Measurements from ENCODE around the gene OSGIN1. TPM values are rescaled to one million over a fixed set of nuclear protein-coding genes. Genes with fewer than 3 reads are reported as not detected.

The OSGIN1 gene
- total RNA-seq, 1 experiment from 2014 or later, result 1.7 TPM

DNA sequence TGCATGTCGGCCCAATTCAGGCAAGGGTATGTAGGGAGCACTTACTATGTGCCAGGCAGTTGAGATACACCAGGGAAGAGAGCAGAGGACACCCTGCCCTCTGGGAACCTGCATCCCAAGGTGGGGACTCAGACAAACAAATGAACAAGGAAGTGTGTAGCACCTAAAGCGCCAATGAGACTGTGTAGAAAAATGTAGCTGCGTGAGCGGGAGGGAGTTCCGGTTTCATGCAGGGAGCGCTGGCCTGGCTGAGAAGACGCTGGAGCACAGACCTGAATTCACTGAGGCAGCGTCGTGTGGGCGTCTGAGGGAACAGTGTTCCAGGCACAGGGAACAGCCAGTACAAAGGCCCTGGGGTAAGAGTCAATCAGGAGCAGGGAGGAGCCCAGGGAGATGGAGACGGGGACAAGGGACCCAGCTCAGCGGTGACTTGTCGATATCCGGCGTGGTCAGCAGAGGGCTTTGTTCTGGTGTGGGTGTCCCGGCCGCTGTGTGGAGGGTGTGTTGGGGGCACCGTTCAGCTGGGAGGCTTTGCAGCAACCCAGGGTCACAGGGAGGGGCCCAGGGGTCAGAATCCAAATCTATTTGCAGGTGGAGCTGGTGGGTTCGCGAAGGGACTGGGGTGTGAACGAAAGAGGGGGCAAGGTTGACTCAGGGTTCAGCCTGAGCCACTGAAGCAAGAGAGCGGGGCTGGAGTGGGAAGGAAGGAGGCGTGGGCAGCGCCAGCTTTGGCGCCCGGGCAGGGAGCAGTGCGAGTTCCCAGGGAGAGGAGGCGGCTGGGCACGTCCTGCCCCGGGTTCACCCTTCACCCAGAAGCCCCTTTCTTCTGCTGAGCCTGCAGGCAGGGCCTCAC, 17.8 kb upstream of the OSGIN1 start:
- Mint-ChIP-seq H3K4me3 (no peak overlapping the region), H3K27me3 (ENCODE audit: low read depth) (no peaks in the 10 kb centered on the region; the same call in 1 of the 2 replicates), H3K9me3 (no peaks in the 10 kb centered on the region), H3K27ac (peak overlapping the region; percentile 52; the same call in 1 of the 2 replicates), H3K36me3 (no peaks in the 10 kb centered on the region), H3K4me1 (peaks cover under 1% of the 10 kb centered on the region; the same call in 1 of the 2 replicates)
- ChIA-PET POLR2A (no interaction called here), CTCF (interaction anchor here (1.4 to 2.7 kb wide), 2 partner anchors 9 to 21 kb away, joined by 8 to 13 read pairs; no protein-coding TSS in a partner anchor)
- TF ChIP-seq ZBTB21 (CRISPR knock-in tag; IDR thresholded peaks at IDR 0.05; ENCODE audit: borderline replicate concordance) (no peak), ZNF219 (CRISPR knock-in tag; IDR thresholded peaks at IDR 0.05; ENCODE audit: borderline replicate concordance) (no peak), TEAD1 (CRISPR knock-in tag; IDR thresholded peaks at IDR 0.05) (no peak), JAZF1 (CRISPR knock-in tag; IDR thresholded peaks at IDR 0.05) (no peak), STAT6 (CRISPR knock-in tag; conservative IDR thresholded peaks at IDR 0.05; ENCODE audit: low read depth) (no peak), ZSCAN18 (CRISPR knock-in tag; IDR thresholded peaks at IDR 0.05) (no peak), ZNF423 (CRISPR knock-in tag; IDR thresholded peaks at IDR 0.05) (no peak), NR3C1 (CRISPR knock-in tag; conservative IDR thresholded peaks at IDR 0.05; ENCODE audit: low read depth) (no peak), MXD4 (CRISPR knock-in tag; IDR thresholded peaks at IDR 0.05; ENCODE audit: borderline replicate concordance) (no peak), NFYB (CRISPR knock-in tag; conservative IDR thresholded peaks at IDR 0.05; ENCODE audit: low read depth) (no peak), RORB (CRISPR knock-in tag; IDR thresholded peaks at IDR 0.05) (no peak), FOXK1 (CRISPR knock-in tag; IDR thresholded peaks at IDR 0.05) (no peak), E2F1 (CRISPR knock-in tag; IDR thresholded peaks at IDR 0.05) (no peak), NFATC4 (CRISPR knock-in tag; IDR thresholded peaks at IDR 0.05) (no peak), ATF6 (CRISPR knock-in tag; IDR thresholded peaks at IDR 0.05) (no peak), CTCF (IDR thresholded peaks at IDR 0.05) (no peak)
- TF ChIP-seq, protein P1, sequence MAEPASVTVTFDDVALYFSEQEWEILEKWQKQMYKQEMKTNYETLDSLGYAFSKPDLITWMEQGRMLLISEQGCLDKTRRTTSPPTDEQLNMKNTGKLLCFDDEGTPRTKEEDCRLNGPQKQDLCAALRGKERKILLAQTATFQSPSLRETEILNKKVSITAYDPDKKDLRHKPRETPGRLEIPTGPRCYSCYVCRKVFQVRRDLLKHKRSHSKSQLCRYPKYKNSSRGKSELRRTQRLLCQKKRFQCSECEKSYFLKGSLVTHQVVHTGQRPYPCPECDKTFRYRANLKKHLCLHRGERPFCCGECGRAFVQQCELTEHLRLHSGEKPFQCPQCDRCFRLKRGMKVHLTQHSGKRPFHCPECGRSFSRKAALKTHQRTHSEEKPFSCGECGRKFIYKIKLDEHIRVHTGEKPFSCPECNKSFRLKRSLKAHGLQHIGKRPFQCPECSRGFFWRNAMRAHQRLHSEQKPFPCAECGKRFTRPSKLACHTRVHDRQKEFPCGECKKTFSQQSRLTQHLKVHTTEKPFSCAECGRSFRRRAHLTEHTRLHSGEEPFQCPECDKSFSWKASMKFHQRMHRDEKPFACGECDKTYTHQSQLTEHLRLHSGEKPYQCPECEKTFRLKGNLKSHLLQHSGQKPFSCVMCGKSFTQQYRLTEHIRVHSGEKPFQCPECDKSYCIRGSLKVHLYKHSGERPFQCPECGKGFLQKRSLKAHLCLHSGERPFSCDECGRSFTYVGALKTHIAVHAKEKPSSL (CRISPR knock-in tag; conservative IDR thresholded peaks at IDR 0.05), result no peak
- TF ChIP-seq, protein P2, sequence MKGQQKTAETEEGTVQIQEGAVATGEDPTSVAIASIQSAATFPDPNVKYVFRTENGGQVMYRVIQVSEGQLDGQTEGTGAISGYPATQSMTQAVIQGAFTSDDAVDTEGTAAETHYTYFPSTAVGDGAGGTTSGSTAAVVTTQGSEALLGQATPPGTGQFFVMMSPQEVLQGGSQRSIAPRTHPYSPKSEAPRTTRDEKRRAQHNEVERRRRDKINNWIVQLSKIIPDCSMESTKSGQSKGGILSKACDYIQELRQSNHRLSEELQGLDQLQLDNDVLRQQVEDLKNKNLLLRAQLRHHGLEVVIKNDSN (CRISPR knock-in tag; IDR thresholded peaks at IDR 0.05), result no peak
- DNase-seq (ENCODE audit: low spot score), result no peak
- ATAC-seq, result no peak

Data from WTC11 (cell line).